HEK293T (cell line): ENCODE measurements around the gene TCP11L2.

Experiments
- BHLHE40 ChIP-seq: fragments of 450-650 bp; IDR thresholded peaks from 2 replicates; pipeline ENCODE4 v1.6.1; 2016; ENCODE audit warnings: mild to moderate bottlenecking, moderate library complexity, borderline replicate concordance
- FOXA1 ChIP-seq: fragments of 450-650 bp; IDR thresholded peaks from 2 replicates; pipeline ENCODE4 v1.6.1; 2016; ENCODE audit warnings: mild to moderate bottlenecking
- LEF1 ChIP-seq: fragments of 450-650 bp; IDR thresholded peaks from 2 replicates; pipeline ENCODE4 v1.6.1; 2017; ENCODE audit warnings: mild to moderate bottlenecking, borderline replicate concordance
- NFRKB ChIP-seq: fragments of 450-650 bp; IDR thresholded peaks from 2 replicates; pipeline ENCODE4 v1.6.1; 2016; ENCODE audit warnings: mild to moderate bottlenecking, moderate library complexity
- SP1 ChIP-seq: fragments of 450-650 bp; IDR thresholded peaks from 2 replicates; pipeline ENCODE4 v1.6.1; 2017
- SUZ12 ChIP-seq: fragments of 450-650 bp; IDR thresholded peaks from 2 replicates; pipeline ENCODE4 v1.6.1; 2016; ENCODE audit warnings: mild to moderate bottlenecking
- TARDBP ChIP-seq: fragments of 450-650 bp; IDR thresholded peaks from 2 replicates; pipeline ENCODE4 v1.6.1; 2016

GRCh38 chr12:106305376-106305775 lies 2.8 kb downstream of the TCP11L2 start:
- TF ChIP-seq SUZ12 (no peak), SP1 (no peak), FOXA1 (no peak), TARDBP (no peak), BHLHE40 (no peak), LEF1 (no peak), NFRKB (no peak)
